Measurements from ENCODE around the gene CATSPER4. TPM values are rescaled to one million over a fixed set of nuclear protein-coding genes. Genes with fewer than 3 reads are reported as not detected.

Gene CATSPER4
- total RNA-seq, 1 experiment from 2014 or later: 0.35 TPM

DNA sequence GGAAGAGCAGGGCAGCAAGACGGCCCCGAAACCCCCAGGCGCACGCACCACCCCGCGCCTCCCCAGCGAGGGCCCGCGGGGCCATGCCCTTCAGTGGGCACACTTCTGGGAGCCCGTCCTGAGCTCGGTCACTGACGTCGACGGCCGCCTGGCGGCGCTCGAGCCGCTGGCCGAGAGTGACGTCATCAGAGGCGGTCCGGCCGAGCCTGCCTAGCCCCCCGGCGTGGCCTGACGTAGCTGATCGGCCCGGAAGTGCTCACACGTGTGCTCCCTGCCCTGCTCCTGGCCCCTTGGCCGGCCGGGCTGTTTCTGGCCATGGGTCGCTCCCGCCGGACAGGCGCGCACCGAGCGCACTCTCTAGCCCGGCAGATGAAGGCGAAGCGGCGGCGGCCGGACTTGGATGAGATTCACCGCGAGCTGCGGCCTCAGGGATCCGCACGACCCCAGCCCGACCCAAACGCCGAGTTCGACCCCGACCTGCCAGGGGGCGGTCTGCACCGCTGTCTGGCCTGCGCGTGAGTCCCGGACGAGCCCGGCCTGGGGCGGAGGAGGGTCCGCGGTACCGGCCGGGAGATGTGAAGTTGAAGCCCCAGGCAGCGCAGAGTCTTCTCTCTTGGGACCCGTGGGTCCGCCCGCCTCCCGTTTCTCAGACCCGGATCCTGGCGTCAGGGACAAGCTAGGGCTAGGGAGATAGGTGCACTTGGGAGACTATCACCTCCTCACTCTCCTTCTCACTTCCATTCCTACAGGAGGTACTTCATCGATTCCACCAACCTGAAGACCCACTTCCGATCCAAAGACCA is 20.5 kb upstream of the CATSPER4 start, which contains the start of gene ZNF593:
ZNF593 (plus strand) TSS at position 240 of the 803 bp plus-strand sequence; CDS start at position 316, 76 bp downstream.
- peak within 1 kb of the TSS; percentile 65; the same call in 1 of the 2 replicates for H3K27ac Mint-ChIP-seq
- no peaks in the 10 kb centered on the region for H3K9me3 Mint-ChIP-seq
- H3K4me1 Mint-ChIP-seq: peaks cover 31% of the 10 kb centered on the region
- DNase-seq (ENCODE audit: low spot score) (peak; percentile 92), ATAC-seq (peak; percentile 76)
- peaks cover 14% of the 10 kb centered on the region for H3K27me3 Mint-ChIP-seq (ENCODE audit: low read depth)
- CTCF ChIA-PET: interaction anchor here (0.6 to 4.0 kb wide), 56 partner anchors 9 to 1443 kb away, joined by 3 to 61 read pairs (median 5); partner anchors contain the start of genes CATSPER4, CEP85, FAM110D and PDIK1L
- POLR2A ChIA-PET: interaction anchor here (0.6 to 1.8 kb wide), 4 partner anchors 13 to 65 kb away, joined by 4 to 9 read pairs (median 6); partner anchors contain the start of genes CATSPER4 and CEP85
- peak within 1 kb of the TSS; percentile 85 for H3K4me3 Mint-ChIP-seq
- H3K36me3 Mint-ChIP-seq: no peaks in the 10 kb centered on the region
- TF ChIP-seq SMAD3 (CRISPR knock-in tag; IDR thresholded peaks at IDR 0.05; ENCODE audit: borderline replicate concordance): no peak
- peak; percentile 100 for TF ChIP-seq ZBTB21 (CRISPR knock-in tag; IDR thresholded peaks at IDR 0.05; ENCODE audit: borderline replicate concordance)
- 0 out of 2 replicates have a peak, but pooled peaks have one; percentile 16 for TF ChIP-seq ATF2 (CRISPR knock-in tag; IDR thresholded peaks at IDR 0.05; ENCODE audit: borderline replicate concordance, low read depth)
- TF ChIP-seq, protein P1, sequence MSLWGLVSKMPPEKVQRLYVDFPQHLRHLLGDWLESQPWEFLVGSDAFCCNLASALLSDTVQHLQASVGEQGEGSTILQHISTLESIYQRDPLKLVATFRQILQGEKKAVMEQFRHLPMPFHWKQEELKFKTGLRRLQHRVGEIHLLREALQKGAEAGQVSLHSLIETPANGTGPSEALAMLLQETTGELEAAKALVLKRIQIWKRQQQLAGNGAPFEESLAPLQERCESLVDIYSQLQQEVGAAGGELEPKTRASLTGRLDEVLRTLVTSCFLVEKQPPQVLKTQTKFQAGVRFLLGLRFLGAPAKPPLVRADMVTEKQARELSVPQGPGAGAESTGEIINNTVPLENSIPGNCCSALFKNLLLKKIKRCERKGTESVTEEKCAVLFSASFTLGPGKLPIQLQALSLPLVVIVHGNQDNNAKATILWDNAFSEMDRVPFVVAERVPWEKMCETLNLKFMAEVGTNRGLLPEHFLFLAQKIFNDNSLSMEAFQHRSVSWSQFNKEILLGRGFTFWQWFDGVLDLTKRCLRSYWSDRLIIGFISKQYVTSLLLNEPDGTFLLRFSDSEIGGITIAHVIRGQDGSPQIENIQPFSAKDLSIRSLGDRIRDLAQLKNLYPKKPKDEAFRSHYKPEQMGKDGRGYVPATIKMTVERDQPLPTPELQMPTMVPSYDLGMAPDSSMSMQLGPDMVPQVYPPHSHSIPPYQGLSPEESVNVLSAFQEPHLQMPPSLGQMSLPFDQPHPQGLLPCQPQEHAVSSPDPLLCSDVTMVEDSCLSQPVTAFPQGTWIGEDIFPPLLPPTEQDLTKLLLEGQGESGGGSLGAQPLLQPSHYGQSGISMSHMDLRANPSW (CRISPR knock-in tag; conservative IDR thresholded peaks at IDR 0.05; ENCODE audit: low read depth): no peak
- TF ChIP-seq FOXK1 (CRISPR knock-in tag; IDR thresholded peaks at IDR 0.05): peak; percentile 86; the same call in 1 of the 2 replicates
- no peak for TF ChIP-seq ESRRA (CRISPR knock-in tag; IDR thresholded peaks at IDR 0.05; ENCODE audit: borderline replicate concordance)
- 0 out of 2 replicates have a peak, but pooled peaks have one; percentile 26 for TF ChIP-seq NFE2L1 (CRISPR knock-in tag; IDR thresholded peaks at IDR 0.05)
- no peak for TF ChIP-seq AFF4 (CRISPR knock-in tag; IDR thresholded peaks at IDR 0.05; ENCODE audit: borderline replicate concordance)
- TF ChIP-seq, protein P2, sequence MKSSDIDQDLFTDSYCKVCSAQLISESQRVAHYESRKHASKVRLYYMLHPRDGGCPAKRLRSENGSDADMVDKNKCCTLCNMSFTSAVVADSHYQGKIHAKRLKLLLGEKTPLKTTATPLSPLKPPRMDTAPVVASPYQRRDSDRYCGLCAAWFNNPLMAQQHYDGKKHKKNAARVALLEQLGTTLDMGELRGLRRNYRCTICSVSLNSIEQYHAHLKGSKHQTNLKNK (CRISPR knock-in tag; IDR thresholded peaks at IDR 0.05): no peak
- no peak for TF ChIP-seq OVOL2 (CRISPR knock-in tag; IDR thresholded peaks at IDR 0.05; ENCODE audit: borderline replicate concordance)
- no peak for TF ChIP-seq ZNF416 (CRISPR knock-in tag; IDR thresholded peaks at IDR 0.05)
- TF ChIP-seq, protein P3, sequence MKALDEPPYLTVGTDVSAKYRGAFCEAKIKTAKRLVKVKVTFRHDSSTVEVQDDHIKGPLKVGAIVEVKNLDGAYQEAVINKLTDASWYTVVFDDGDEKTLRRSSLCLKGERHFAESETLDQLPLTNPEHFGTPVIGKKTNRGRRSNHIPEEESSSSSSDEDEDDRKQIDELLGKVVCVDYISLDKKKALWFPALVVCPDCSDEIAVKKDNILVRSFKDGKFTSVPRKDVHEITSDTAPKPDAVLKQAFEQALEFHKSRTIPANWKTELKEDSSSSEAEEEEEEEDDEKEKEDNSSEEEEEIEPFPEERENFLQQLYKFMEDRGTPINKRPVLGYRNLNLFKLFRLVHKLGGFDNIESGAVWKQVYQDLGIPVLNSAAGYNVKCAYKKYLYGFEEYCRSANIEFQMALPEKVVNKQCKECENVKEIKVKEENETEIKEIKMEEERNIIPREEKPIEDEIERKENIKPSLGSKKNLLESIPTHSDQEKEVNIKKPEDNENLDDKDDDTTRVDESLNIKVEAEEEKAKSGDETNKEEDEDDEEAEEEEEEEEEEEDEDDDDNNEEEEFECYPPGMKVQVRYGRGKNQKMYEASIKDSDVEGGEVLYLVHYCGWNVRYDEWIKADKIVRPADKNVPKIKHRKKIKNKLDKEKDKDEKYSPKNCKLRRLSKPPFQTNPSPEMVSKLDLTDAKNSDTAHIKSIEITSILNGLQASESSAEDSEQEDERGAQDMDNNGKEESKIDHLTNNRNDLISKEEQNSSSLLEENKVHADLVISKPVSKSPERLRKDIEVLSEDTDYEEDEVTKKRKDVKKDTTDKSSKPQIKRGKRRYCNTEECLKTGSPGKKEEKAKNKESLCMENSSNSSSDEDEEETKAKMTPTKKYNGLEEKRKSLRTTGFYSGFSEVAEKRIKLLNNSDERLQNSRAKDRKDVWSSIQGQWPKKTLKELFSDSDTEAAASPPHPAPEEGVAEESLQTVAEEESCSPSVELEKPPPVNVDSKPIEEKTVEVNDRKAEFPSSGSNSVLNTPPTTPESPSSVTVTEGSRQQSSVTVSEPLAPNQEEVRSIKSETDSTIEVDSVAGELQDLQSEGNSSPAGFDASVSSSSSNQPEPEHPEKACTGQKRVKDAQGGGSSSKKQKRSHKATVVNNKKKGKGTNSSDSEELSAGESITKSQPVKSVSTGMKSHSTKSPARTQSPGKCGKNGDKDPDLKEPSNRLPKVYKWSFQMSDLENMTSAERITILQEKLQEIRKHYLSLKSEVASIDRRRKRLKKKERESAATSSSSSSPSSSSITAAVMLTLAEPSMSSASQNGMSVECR (CRISPR knock-in tag; IDR thresholded peaks at IDR 0.05; ENCODE audit: borderline replicate concordance): peak; percentile 86; the same call in 1 of the 2 replicates
- peak; percentile 81; the same call in 1 of the 2 replicates for TF ChIP-seq MYBL2 (CRISPR knock-in tag; IDR thresholded peaks at IDR 0.05)
- no peak for TF ChIP-seq ZNF512 (CRISPR knock-in tag; IDR thresholded peaks at IDR 0.05; ENCODE audit: borderline replicate concordance)
- TF ChIP-seq TP53 (CRISPR knock-in tag; IDR thresholded peaks at IDR 0.05): no peak
- TF ChIP-seq ZNF317 (CRISPR knock-in tag; IDR thresholded peaks at IDR 0.05; ENCODE audit: borderline replicate concordance, low read depth): 0 out of 2 replicates have a peak, but pooled peaks have one; percentile 11
- no peak for TF ChIP-seq PREB (CRISPR knock-in tag; IDR thresholded peaks at IDR 0.05; ENCODE audit: borderline replicate concordance)
- TF ChIP-seq IRF2 (CRISPR knock-in tag; IDR thresholded peaks at IDR 0.05; ENCODE audit: borderline replicate concordance, low read depth): no peak
- no peak for TF ChIP-seq MXD4 (CRISPR knock-in tag; IDR thresholded peaks at IDR 0.05; ENCODE audit: borderline replicate concordance)
